Stomach smooth muscle (tissue), 2 donors: Measurements from ENCODE around the gene CAMKK1.
A peak's percentile ranks its signal among the peaks of the same experiment; 100 is the strongest.

Experiments
- H3K27ac ChIP-seq: one replicate; pipeline ENCODE4 v1.7.0; 2013; ENCODE audit warnings: mild to moderate bottlenecking, low read length, inconsistent platforms
- H3K27me3 ChIP-seq, 2 donors: one replicate each; pipeline ENCODE4 v1.7.0; 2013; ENCODE audit warnings: low read length in 2 of 2; ENCODE audit not compliant: insufficient read depth in 2 of 2, control insufficient read depth in 1 of 2
- H3K36me3 ChIP-seq, 2 donors: one replicate each; pipeline ENCODE4 v1.7.0; 2013; ENCODE audit warnings: low read length in 2 of 2; ENCODE audit not compliant: control insufficient read depth in 2 of 2, insufficient read depth in 2 of 2
- H3K4me1 ChIP-seq: one replicate; pipeline ENCODE4 v1.7.0; 2013; ENCODE audit warnings: low read length; ENCODE audit not compliant: control insufficient read depth, insufficient read depth
- H3K4me3 ChIP-seq, 2 donors: one replicate each; pipeline ENCODE4 v1.7.0; 2013; ENCODE audit warnings: low read length in 2 of 2
- H3K9ac ChIP-seq, 2 donors: one replicate each; pipeline ENCODE4 v1.7.0; 2013; ENCODE audit warnings: low read length in 2 of 2, mild to moderate bottlenecking in 1 of 2
- H3K9me3 ChIP-seq, 2 donors: one replicate each; pipeline ENCODE4 v1.7.0; 2013; ENCODE audit warnings: low read length in 2 of 2; ENCODE audit not compliant: control insufficient read depth in 2 of 2
- donor health status: healthy.
- donor health status: Pancreatic carcinoma.

The CAMKK1 gene

GRCh38 chr17:3887804-3888203 is 5.0 kb downstream of the CAMKK1 start:
- Histone ChIP-seq H3K4me1 (peaks cover 59% of the 10 kb centered on the region), H3K27ac (peak overlapping the region; percentile 94), H3K9me3 (no peaks in the 10 kb centered on the region), H3K4me3 (peak overlapping the region in 1 of 2 donors; percentile 52), H3K9ac (peak overlapping the region; percentile 65 to 69), H3K27me3 (no peaks in the 10 kb centered on the region), H3K36me3 (peaks cover 16 to 23% of the 10 kb centered on the region in 2 donors)

DNA sequence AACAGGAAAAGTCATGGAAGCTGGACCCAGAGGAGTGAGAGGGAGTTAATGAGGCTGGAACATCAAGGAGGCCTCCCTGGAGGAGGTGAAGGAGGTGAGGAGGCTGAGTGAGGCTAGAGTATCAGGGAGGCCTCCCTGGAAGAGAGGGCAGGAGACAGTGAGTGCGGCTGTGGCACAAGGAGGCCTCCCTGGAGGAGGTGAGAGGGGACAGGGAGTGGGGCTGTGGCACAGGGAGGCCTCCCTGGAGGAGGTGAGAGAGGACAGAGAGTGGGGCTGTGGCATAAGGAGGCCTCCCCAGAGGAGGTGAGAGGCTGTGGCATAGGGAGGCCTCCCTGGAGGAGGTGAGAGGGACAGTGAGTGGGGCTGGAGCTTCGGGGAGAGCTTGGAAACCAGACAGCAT is 5.5 kb downstream of the CAMKK1 start:
- Histone ChIP-seq H3K4me1 (peaks cover 56% of the 10 kb centered on the region), H3K36me3 (peaks cover 16 to 24% of the 10 kb centered on the region in 2 donors), H3K27ac (peak overlapping the region; percentile 94), H3K4me3 (no peak overlapping the region), H3K9me3 (no peaks in the 10 kb centered on the region), H3K9ac (peak overlapping the region; percentile 65 to 69), H3K27me3 (no peaks in the 10 kb centered on the region)

DNA sequence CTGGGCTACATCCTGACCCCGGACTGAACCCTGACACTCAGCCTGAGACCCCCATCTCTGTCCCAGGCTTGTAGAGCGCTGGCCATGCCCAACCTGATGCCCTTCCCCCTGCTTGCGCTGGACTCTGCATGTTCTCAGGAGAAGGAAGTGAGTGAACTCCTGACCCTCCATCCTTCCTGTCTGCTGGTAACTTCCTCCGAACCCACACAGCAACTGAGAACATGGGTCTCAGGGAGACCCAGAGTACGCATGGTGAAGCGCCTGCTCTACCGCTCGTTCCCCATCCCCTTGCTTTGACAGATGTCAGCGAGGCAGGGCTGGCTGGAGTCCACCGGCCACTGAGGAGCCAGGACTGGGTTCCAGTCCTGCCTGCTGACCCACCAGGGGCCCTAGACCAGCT is 6.1 kb downstream of the CAMKK1 start:
- Histone ChIP-seq H3K4me1 (peaks cover 50% of the 10 kb centered on the region), H3K9ac (peak overlapping the region; percentile 29 to 65), H3K27ac (peak overlapping the region; percentile 94), H3K9me3 (no peaks in the 10 kb centered on the region), H3K27me3 (no peaks in the 10 kb centered on the region), H3K36me3 (peaks cover 22 to 29% of the 10 kb centered on the region in 2 donors), H3K4me3 (no peak overlapping the region)

DNA sequence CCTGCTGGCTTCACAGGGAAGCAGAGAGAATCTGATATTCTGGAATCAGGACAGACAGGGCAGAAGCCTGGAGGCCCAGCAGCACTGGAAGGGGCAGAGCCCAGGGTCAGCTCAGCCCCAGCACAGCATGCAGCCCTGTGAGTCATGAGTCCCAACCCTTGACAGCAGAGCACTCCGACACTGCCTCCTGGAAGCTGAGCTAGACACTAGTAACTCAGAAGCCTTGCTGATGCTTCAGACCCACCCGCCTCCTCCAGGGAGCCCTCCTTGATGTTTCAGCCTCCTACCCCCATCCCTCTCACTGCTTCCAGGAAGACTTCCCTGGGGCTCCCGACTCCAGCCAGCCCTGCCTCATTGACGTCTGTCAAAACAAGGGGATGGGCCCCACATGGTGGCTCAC is 6.9 kb downstream of the CAMKK1 start:
- H3K9me3 ChIP-seq, result no peaks in the 10 kb centered on the region
- no peak overlapping the region for H3K4me3 ChIP-seq
- no peak overlapping the region for H3K9ac ChIP-seq
- no peak overlapping the region for H3K27ac ChIP-seq
- H3K4me1 ChIP-seq, result peaks cover 42% of the 10 kb centered on the region
- peaks cover 27 to 29% of the 10 kb centered on the region in 2 donors for H3K36me3 ChIP-seq
- H3K27me3 ChIP-seq, result no peaks in the 10 kb centered on the region

DNA sequence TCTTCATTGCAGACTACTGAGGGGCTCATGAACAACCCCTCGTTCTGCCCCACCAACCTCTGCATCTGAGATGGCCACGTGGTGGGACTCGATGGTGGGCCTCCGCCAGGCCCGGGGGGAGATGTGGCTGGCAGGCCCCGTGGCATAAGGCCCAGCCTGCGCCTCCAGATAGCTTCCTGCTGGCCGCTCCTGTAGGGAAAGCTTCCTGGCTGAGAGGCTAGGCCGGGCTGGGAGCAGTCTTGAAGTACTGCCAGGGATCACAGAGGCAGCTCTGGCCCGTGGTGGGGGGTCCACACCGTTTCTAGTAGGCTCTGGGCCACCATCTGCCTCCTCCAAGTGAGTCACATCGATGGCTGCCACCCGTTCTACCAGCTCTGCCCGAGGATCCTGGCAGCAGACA is 7.6 kb downstream of the CAMKK1 start:
- Histone ChIP-seq H3K4me1 (peaks cover 35% of the 10 kb centered on the region), H3K36me3 (peaks cover 27 to 29% of the 10 kb centered on the region in 2 donors), H3K4me3 (no peak overlapping the region), H3K9ac (no peak overlapping the region), H3K27ac (no peak overlapping the region), H3K9me3 (no peaks in the 10 kb centered on the region), H3K27me3 (no peaks in the 10 kb centered on the region)

- H3K27ac ChIP-seq, result no peak overlapping the region
- peaks cover 24% of the 10 kb centered on the region for H3K4me1 ChIP-seq
- H3K9me3 ChIP-seq, result no peaks in the 10 kb centered on the region
- H3K9ac ChIP-seq, result no peak overlapping the region
- peaks cover 29 to 31% of the 10 kb centered on the region in 2 donors for H3K36me3 ChIP-seq
- no peaks in the 10 kb centered on the region for H3K27me3 ChIP-seq
- H3K4me3 ChIP-seq, result no peak overlapping the region
Measured at GRCh38 chr17:3884188-3884587, 8.7 kb downstream of the CAMKK1 start.

DNA sequence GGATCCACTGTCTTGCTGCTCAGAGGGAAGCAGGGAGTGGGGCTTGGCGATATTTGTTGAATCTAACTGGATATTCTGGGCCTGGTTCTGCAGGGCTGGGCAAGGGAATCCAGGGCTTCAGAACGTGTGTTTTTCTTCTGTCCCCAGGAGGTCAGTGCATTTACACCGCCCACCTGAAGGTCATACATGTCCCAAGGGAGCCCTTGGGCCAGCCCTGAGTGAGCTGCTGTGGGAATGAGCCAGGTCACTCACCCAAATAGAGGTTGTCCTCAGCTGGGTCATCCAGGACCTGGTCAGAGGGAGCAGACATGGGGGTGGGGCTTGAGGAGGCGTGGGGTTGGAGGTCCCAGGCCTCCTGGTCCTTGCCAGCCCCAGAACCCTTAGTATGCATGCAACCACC is 10.6 kb downstream of the CAMKK1 start:
- no peak overlapping the region for H3K9ac ChIP-seq
- H3K36me3 ChIP-seq, result peaks cover 34 to 37% of the 10 kb centered on the region in 2 donors

GRCh38 chr17:3880983-3881382 is 11.9 kb downstream of the CAMKK1 start:
- Histone ChIP-seq H3K4me1 (no peaks in the 10 kb centered on the region), H3K9ac (no peak overlapping the region), H3K27me3 (no peaks in the 10 kb centered on the region), H3K36me3 (peaks cover 42% of the 10 kb centered on the region in 2 donors), H3K27ac (no peak overlapping the region), H3K9me3 (no peaks in the 10 kb centered on the region), H3K4me3 (no peak overlapping the region)

More for the DNA sequence above, 10.6 kb downstream of the CAMKK1 start:
- Histone ChIP-seq H3K27ac (no peak overlapping the region), H3K4me3 (no peak overlapping the region), H3K4me1 (peaks cover 5% of the 10 kb centered on the region), H3K27me3 (no peaks in the 10 kb centered on the region), H3K9me3 (no peaks in the 10 kb centered on the region)

DNA sequence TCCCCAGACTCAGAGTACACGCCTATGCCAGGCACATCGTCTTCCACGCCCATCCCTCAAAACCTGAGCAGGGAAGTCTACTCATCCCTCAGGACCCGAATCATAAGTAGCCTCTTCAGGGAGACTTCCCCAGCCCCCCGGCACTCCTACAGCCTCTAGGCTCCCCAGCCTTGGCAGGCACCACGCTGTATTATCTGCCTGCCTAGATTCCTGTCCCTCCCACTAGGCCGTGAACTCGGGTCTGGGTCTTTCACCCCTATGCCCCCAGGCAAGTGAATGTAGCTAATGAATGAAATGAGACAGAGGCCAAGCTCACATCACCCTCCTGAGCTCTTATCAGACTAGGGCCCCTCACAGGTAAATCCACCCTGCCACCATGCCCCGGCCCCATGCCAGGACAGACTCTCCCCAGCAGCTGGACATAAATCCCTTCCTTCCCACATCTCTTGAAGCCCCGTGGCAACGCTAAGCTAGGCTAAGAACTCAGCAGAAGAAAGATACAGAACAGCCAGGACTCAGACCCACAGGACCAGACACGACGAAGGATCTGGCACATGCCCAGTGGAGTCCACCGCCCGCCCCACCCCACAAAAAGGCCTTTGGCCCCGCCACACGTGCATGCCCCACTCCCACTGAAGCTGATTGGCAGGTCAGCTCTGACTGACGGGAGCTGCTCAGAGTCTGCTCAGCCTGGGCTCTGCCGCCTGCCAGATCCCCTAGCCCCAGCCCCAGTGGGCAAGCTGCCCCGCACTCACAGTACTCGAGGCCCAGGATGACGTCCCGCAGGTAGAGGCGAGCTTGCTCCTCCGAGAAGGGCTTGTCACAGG is 13.0 kb downstream of the CAMKK1 start:
- Histone ChIP-seq H3K4me1 (no peaks in the 10 kb centered on the region), H3K36me3 (peaks cover 42 to 44% of the 10 kb centered on the region in 2 donors), H3K27ac (no peak overlapping the region), H3K4me3 (no peak overlapping the region), H3K27me3 (no peaks in the 10 kb centered on the region), H3K9ac (no peak overlapping the region), H3K9me3 (no peaks in the 10 kb centered on the region)

GRCh38 chr17:3879186-3879585 is 13.7 kb downstream of the CAMKK1 start:
- no peaks in the 10 kb centered on the region for H3K27me3 ChIP-seq
- no peak overlapping the region for H3K27ac ChIP-seq
- no peak overlapping the region for H3K9ac ChIP-seq
- H3K4me3 ChIP-seq, result no peak overlapping the region
- peaks cover 37 to 38% of the 10 kb centered on the region in 2 donors for H3K36me3 ChIP-seq
- H3K9me3 ChIP-seq, result no peaks in the 10 kb centered on the region
- H3K4me1 ChIP-seq, result no peaks in the 10 kb centered on the region

GRCh38 chr17:3877220-3877619 is 15.6 kb downstream of the CAMKK1 start:
- no peaks in the 10 kb centered on the region for H3K4me1 ChIP-seq
- no peaks in the 10 kb centered on the region for H3K27me3 ChIP-seq
- H3K4me3 ChIP-seq, result no peak overlapping the region
- no peaks in the 10 kb centered on the region for H3K9me3 ChIP-seq
- no peak overlapping the region for H3K27ac ChIP-seq
- H3K36me3 ChIP-seq, result peaks cover 36 to 40% of the 10 kb centered on the region in 2 donors
- H3K9ac ChIP-seq, result no peak overlapping the region
